Calu3 (cell line): ENCODE measurements around the gene RTN4IP1. TPM values are rescaled to one million over a fixed set of nuclear protein-coding genes. Genes with fewer than 3 reads are reported as not detected.

Source experiments
- BruUV-seq: library from RNA; stranded (reverse); fragments of 400-500 nt; replicated peaks from 2 replicates; lab custom pipeline; 2021; lab: Mats Ljungman, UMichigan
- CTCF ChIA-PET: fragments of 300-600 bp; sonication (Branson Sonifier 250); formaldehyde crosslinking; loops from one replicate; lab custom pipeline; 2022; ENCODE audit warnings: antibody characterized with exemption; lab: Charles Lee
- DNase-seq: peaks from one replicate; pipeline ENCODE4 v3.0.0; 2022
- H3K27ac Mint-ChIP-seq: one replicate; pipeline ENCODE4 v1.8.0; 2022; ENCODE audit warnings: mixed read lengths; ENCODE audit not compliant: unreplicated experiment
- H3K27me3 Mint-ChIP-seq: one replicate; pipeline ENCODE4 v1.8.0; 2022; ENCODE audit warnings: mixed read lengths; ENCODE audit not compliant: unreplicated experiment
- H3K36me3 Mint-ChIP-seq: one replicate; pipeline ENCODE4 v1.8.0; 2022; ENCODE audit warnings: mild to moderate bottlenecking, moderate library complexity, mixed read lengths; ENCODE audit not compliant: insufficient read depth, unreplicated experiment
- H3K4me1 Mint-ChIP-seq: one replicate; pipeline ENCODE4 v1.8.0; 2022; ENCODE audit warnings: mild to moderate bottlenecking, low read depth, mixed read lengths; ENCODE audit not compliant: unreplicated experiment
- H3K4me3 Mint-ChIP-seq: one replicate; pipeline ENCODE4 v1.8.0; 2022; ENCODE audit warnings: mild to moderate bottlenecking, low read depth, moderate library complexity, mixed read lengths; ENCODE audit not compliant: unreplicated experiment
- H3K9me3 Mint-ChIP-seq: one replicate; pipeline ENCODE4 v1.8.0; 2022; ENCODE audit warnings: low read depth, mixed read lengths; ENCODE audit not compliant: unreplicated experiment
- intact Hi-C: fragments of 100-400 bp; cut with micrococcal nuclease; formaldehyde crosslinking; loops from one replicate; pipeline ENCODE4 v1.10.0; 2022; ENCODE audit not compliant: unreplicated experiment
- total RNA-seq: library from RNA; stranded (reverse); gene quantifications from 2 replicates; pipeline ENCODE4 v1.2.3, GENCODE V29; 2022
- TF ChIP-seq, protein P1 (sequence below): fragments of 200-600 bp; IDR thresholded peaks from one replicate; pipeline ENCODE4 v1.8.0; 2022; ENCODE audit warnings: antibody characterized with exemption; ENCODE audit not compliant: unreplicated experiment

RTN4IP1 gene
- total RNA-seq, 1 experiment from 2014 or later, result 18.8 TPM

GRCh38 chr6:106662458-106662857, 33.2 kb upstream of the RTN4IP1 start:
- no peak overlapping the region for H3K4me3 Mint-ChIP-seq
- intact Hi-C loops, result no loop called here
- peaks cover 25% of the 10 kb centered on the region for H3K36me3 Mint-ChIP-seq
- CTCF ChIA-PET, result no interaction called here
- no peaks in the 10 kb centered on the region for H3K4me1 Mint-ChIP-seq
- DNase-seq, result no peak
- peaks cover 6% of the 10 kb centered on the region for H3K9me3 Mint-ChIP-seq
- BruUV-seq, result no TSS peak
- no peak overlapping the region for H3K27ac Mint-ChIP-seq
- TF ChIP-seq, protein P1, sequence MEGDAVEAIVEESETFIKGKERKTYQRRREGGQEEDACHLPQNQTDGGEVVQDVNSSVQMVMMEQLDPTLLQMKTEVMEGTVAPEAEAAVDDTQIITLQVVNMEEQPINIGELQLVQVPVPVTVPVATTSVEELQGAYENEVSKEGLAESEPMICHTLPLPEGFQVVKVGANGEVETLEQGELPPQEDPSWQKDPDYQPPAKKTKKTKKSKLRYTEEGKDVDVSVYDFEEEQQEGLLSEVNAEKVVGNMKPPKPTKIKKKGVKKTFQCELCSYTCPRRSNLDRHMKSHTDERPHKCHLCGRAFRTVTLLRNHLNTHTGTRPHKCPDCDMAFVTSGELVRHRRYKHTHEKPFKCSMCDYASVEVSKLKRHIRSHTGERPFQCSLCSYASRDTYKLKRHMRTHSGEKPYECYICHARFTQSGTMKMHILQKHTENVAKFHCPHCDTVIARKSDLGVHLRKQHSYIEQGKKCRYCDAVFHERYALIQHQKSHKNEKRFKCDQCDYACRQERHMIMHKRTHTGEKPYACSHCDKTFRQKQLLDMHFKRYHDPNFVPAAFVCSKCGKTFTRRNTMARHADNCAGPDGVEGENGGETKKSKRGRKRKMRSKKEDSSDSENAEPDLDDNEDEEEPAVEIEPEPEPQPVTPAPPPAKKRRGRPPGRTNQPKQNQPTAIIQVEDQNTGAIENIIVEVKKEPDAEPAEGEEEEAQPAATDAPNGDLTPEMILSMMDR, result no peak
- H3K27me3 Mint-ChIP-seq, result no peaks in the 10 kb centered on the region

DNA sequence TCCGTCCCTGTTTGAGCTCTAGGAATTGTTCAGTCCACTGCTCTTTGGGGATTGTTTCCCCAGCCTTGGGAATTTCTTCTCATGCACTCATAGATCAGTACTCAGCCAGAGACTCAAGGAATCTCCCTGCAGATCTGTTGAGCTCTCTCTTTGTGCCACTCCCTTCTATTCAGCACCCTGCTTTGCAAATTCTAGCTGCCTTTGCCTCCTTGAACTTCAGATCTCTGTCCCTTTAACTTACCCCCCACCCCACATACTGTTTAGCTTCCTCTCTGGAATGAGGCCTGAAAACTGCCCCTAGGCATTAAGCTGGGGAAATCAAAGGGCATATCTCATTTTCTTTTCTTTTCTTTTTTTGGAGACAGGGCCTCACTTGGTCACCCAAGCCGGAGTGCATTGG, 30.6 kb upstream of the RTN4IP1 start:
- intact Hi-C loops, result no loop called here
- Mint-ChIP-seq H3K4me1 (no peaks in the 10 kb centered on the region), H3K36me3 (peaks cover 29% of the 10 kb centered on the region), H3K27me3 (no peaks in the 10 kb centered on the region), H3K27ac (no peak overlapping the region), H3K9me3 (peaks cover 9% of the 10 kb centered on the region), H3K4me3 (no peak overlapping the region)
- no peak for DNase-seq
- CTCF ChIA-PET, result interaction anchor here (0.6 to 0.7 kb wide), 2 partner anchors 50 to 262 kb away, joined by 3 read pairs; no protein-coding TSS in a partner anchor
- TF ChIP-seq, protein P1, result no peak
- BruUV-seq, result no TSS peak

- Mint-ChIP-seq H3K27me3 (no peaks in the 10 kb centered on the region), H3K4me1 (no peaks in the 10 kb centered on the region), H3K4me3 (no peak overlapping the region), H3K9me3 (peaks cover 9% of the 10 kb centered on the region), H3K27ac (no peak overlapping the region), H3K36me3 (peaks cover 32% of the 10 kb centered on the region)
- no peak for DNase-seq
- TF ChIP-seq, protein P1, result no peak
- CTCF ChIA-PET, result no interaction called here
- intact Hi-C loops, result no loop called here
- BruUV-seq, result no TSS peak
These were observed 29.2 kb upstream of the RTN4IP1 start for GRCh38 chr6:106658469-106658868.

DNA sequence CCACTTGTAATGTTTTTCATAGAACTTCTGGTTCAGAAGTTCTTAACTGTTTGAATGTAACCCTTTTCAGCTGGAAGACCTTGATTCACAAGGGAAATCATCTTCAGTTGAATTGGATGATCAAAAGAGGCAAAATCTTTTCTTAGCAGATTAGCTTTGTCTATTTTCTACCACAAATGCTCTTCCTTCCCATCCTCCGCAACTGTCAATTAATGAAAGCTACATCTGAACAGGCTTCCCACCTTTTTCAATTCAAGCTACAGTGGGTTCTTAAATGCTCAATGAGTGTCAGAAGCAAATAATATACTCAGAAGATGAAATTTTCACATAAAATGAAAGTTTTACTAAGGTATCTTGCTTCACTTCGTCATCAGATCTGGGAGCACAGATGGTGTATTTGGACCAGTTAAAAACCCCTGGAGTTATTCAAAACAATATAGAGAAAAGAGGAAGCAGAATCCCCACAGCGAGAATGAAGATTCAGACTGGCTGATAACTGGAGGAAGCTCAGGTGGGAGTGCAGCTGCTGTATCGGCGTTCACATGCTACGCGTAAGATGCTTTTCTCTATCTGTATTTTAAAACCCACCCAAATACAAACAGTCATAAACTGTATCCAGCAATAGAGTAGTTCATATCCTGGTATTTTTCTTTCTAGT, 19.5 kb upstream of the RTN4IP1 start:
- TF ChIP-seq, protein P1, result no peak
- Mint-ChIP-seq H3K9me3 (no peaks in the 10 kb centered on the region), H3K27ac (no peak overlapping the region), H3K4me1 (no peaks in the 10 kb centered on the region), H3K4me3 (no peak overlapping the region), H3K36me3 (peaks cover 21% of the 10 kb centered on the region), H3K27me3 (no peaks in the 10 kb centered on the region)
- no TSS peak for BruUV-seq
- no peak for DNase-seq
- intact Hi-C loops, result no loop called here
- CTCF ChIA-PET, result no interaction called here
